Embryonic facial prominence (tissue), 1 donor: ENCODE data around the gene WDR38.
"Not testable (repeated sequence)": the region's sequence is repeated elsewhere in the genome, so short reads cannot be mapped to it uniquely, and the experiment has no call there.

Experiments used
- DNase-seq: peaks from one replicate; pipeline ENCODE4 v3.0.0-alpha.2; 2016; ENCODE audit errors: extremely low spot score

Gene WDR38

GRCh38 chr9:124831642-124832364 is 21.5 kb upstream of the WDR38 start:
- no peak for DNase-seq

DNA sequence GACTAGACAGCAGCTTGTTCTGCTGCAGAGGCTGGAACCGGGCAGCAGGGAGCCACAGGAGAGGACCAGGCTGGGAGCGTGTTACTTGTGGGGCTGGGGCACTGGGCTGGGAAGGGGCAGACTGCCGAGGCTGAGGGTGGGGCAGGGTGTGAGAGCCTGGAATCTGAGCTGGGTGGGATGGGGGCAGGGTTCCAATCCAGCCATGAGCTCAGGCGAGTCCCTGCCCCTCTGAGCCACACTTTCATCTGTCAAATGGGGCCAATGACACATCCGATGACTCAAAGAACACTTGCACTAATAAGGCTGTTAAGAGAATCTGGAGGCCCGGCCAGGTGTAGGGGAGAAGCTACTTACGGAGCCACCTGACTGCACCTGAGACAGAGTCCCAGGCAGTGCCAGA is 18.7 kb upstream of the WDR38 start:
- no peak for DNase-seq

DNA sequence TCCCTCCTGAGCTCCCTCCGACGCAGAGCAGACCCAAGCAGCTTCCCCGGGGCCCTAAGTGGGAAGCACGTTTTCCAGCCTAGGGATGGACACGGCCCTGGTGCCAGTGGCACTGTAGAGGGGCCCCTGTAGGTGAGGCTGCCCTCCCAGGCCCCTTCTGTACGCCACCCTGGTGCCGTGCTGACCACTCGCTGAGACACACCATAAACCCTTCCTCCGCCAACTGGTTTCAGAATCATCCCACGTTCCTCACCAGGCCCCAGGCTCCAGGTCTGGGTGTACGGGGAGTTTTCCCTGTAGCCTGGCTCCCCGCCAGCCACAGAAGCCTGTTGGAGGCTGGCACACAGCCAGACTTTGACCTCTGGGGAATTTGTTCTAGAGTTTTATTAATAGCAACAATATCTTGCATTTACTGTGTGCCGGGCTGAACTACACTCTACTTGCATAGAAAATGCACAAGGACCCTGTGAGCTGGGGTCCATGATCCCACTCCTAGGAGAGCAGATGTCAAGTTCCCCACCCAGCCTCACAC is 18.2 kb upstream of the WDR38 start:
- DNase-seq, result no peak

- DNase-seq, result not testable (repeated sequence)
These were observed 15.1 kb upstream of the WDR38 start for GRCh38 chr9:124838132-124838531.

DNA sequence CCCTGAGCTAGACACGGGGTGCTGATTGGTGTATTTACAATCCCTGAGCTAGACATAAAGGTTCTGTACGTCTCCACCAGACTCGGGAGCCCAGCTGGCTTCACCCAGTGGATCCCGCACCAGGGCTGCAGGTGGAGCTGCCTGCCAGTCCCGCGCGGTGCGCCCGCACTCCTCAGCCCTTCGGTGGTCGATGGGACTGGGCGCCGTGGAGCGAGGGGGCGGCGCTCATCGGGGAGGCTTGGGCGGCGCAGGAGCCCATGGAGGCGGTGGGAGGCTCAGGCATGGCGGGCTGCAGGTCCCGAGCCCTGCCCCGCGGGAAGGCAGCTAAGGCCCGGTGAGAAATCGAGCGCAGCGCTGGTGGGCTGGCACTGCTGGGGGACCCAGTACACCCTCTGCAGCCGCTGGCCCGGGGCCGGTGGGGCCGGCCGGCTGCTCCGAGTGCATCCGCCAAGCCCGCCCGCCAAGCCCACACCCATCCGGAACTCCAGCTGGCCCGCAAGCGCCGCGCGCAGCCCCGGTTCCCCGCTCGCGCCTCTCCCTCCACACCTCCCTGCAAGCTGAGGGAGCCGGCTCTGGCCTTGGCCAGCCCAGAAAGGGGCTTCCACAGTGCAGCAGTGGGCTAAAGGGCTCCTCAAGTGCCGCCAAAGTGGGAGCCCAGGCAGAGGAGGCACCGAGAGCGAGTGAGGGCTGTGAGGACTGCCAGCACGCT is 14.5 kb upstream of the WDR38 start:
- DNase-seq, result not testable (repeated sequence)

GRCh38 chr9:124839612-124840299 is 13.5 kb upstream of the WDR38 start:
- DNase-seq, result no peak

GRCh38 chr9:124840300-124840833 is 12.9 kb upstream of the WDR38 start:
- DNase-seq, result no peak

GRCh38 chr9:124841075-124841821 is 12.0 kb upstream of the WDR38 start:
- DNase-seq, result no peak

GRCh38 chr9:124843456-124844034 is 9.7 kb upstream of the WDR38 start:
- DNase-seq, result no peak

- no peak for DNase-seq
These were observed 9.0 kb upstream of the WDR38 start for GRCh38 chr9:124844291-124844690.

DNA sequence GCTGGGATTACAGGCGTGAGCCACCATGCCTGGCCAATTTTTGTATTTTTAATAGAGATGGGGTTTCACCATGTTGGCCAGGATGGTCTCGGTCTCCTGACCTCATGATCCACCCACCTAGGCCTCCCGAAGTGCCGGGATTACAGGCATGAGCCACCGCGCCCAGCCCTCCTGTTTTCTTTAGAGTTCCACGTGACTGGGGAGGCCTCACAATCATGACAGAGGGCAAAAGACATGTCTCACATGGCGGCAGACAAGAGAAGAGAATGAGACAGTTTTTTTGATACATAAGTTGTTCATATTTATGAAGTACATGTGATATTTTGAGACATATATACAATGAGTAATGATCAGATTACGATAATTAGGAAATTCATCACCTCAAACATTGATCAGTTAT is 6.8 kb upstream of the WDR38 start:
- DNase-seq, result not testable (repeated sequence)

GRCh38 chr9:124846969-124847368 is 6.3 kb upstream of the WDR38 start:
- DNase-seq, result no peak

GRCh38 chr9:124849801-124850200 is 3.5 kb upstream of the WDR38 start:
- DNase-seq, result no peak

DNA sequence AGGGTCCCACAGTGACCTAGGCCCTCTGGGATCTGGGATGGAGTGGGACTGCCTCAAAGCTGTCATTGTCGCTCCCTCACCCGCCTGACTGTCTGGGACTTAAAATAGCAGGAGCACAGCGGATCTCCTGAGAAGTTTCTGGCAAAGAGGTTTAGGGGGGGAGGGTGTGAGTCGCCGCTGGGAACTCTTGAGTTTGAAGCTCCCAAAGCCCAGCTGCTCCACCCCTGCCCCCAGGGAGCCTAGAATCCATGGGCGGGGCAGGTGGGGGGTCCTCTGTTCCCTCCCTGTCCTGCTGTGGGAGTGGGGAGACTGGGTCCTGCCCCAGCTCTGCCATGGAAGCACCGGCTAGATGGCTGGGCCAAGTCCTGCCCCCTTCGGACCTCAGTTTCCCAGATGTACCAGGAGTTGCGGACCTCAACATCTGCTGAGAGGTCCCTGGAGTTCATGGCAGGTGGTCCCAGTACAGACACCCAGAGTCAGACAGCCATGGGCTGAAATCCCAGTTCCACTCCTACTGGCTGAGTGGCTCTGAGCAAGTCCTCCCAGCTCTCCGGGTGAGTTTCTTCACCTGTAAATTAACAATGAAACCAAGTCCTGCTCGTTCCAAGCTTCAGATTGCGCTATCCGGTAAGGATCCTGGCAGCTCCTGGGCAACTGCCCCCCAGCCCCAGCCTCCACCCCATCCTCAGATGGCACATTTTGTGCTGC is 985 bp upstream of the WDR38 start:
- no peak for DNase-seq

GRCh38 chr9:124853605-124854143 is 414 bp downstream of the WDR38 start:
- DNase-seq, result no peak

GRCh38 chr9:124854161-124854560 is 901 bp downstream of the WDR38 start:
- DNase-seq, result no peak

DNA sequence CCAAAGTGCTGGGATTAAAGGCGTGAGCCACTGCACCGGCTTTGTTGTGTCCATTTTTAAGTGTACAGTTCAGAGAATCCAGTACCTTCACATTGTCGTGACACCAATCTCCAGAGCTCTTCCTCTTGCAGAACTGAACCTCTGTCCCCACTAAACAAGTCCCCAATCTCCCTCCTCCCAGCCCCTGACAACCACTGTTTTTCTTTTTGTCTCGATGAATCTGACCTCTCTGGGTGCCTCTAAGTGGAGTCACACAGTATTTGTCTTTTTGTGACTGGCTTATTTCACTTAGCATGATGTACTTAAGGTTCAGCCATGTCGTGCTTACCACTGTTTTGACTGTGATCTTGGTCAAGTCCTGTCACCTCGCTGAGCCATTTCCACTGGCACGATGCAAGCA is 1.6 kb downstream of the WDR38 start:
- no peak for DNase-seq

DNA sequence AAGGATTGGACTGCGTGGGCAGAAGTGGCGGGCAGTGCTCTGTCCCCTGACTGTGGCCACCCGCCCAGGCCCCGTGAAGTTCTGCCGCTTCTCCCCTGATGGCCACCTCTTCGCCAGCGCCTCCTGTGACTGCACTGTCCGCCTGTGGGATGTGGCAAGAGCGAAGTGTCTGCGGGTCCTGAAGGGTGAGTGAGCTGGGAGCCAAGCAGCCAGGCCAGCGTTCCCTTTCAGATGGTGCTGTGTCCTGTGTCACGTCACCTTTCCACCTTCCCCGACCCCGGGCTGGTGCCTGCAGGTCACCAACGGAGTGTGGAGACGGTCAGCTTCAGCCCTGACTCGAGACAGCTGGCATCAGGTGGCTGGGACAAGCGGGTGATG is 2.3 kb downstream of the WDR38 start:
- no peak for DNase-seq

DNA sequence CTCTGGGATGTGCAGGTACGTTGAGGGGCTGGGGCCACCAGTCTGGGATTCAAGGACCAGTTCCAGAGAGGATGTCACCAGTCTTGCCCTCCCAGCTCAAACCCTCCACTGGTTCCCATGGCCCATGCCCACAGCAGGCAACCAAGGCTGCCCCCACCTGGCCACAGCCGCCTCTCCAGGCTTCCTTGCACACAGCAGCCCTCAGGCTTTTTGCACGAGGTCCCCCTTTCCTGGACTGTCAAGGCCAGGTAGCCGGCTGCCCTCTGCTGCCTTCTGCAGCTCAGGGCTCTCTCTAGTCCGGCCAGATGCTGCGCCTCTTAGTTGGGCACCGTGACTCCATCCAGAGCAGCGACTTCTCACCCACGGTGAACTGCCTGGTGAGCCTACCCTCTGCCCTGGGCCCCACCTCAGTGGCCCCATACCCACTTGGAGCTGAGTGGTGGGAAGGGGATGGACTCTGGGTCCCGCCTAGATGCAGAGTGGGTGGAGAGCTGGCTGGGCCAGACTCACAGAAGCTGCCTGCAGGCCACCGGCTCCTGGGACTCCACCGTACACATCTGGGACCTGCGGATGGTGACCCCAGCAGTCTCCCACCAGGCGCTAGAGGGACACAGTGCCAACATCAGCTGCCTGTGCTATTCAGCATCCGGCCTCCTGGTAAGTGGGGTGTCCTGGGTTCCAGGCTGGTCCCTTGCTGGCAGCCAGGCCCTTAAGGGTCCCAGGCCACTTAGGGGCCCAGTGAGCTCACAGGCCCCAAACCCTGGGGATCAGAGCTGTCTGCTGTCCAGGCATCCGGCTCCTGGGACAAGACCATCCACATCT is 2.9 kb downstream of the WDR38 start:
- DNase-seq, result no peak
